HepG2 (cell line): Measurements from ENCODE around the gene PXMP2. TPM values are rescaled to one million over a fixed set of nuclear protein-coding genes. Genes with fewer than 3 reads are reported as not detected.

Experiments used
- ATAC-seq: fragments of 200-7000 bp; cut with Tn5 transposase; 3 replicates; pipeline ENCODE4 v1.9.1; 2020; ENCODE audit warnings: mild to moderate bottlenecking, moderate library complexity
- BruUV-seq: library from RNA; stranded (reverse); fragments of 400-500 nt; replicated peaks from 2 replicates; lab custom pipeline; 2021; lab: Mats Ljungman, UMichigan
- CTCF ChIA-PET: fragments of 300-600 bp; formaldehyde crosslinking; extraction: SDS; loops from one replicate; lab custom pipeline; 2021; ENCODE audit warnings: low total read pairs, inconsistent platforms, low intra/inter-chr PET ratio; lab: Yijun Ruan, JAX
- POLR2A ChIA-PET: fragments of 350-600 bp; sonication (Branson Sonifier 250); formaldehyde crosslinking; loops from one replicate; lab custom pipeline; 2020; ENCODE audit warnings: antibody characterized with exemption, inconsistent platforms; lab: Yijun Ruan, JAX
- DNase-seq: peaks from one replicate; pipeline ENCODE4 v3.0.0-alpha.2; 2015; ENCODE audit warnings: low spot score
- FAIRE-seq: peaks from 3 replicates; lab custom pipeline; 2011; peaks lifted over from hg19 to GRCh38; lab: Jason Lieb, UNC
- H2AFZ ChIP-seq: one replicate; pipeline ENCODE4 v1.6.1; 2011; ENCODE audit warnings: low read length, inconsistent platforms
- H3K27ac ChIP-seq: fragments of 300-600 bp; 3 replicates; pipeline ENCODE4 v1.8.0; 2011; ENCODE audit warnings: mixed run types, mild to moderate bottlenecking, mixed read lengths, low read length, inconsistent platforms; ENCODE audit not compliant: insufficient read depth; ENCODE audit errors: extremely low read length
- H3K27me3 ChIP-seq, 2 experiments: fragments of 200-600 bp in 1 of 2; 2 replicates in 1 of 2; 3 replicates in 1 of 2; pipeline versions ENCODE4 v1.6.0 to v1.8.0; 2011; ENCODE audit warnings: low read length in 2 of 2, mild to moderate bottlenecking in 2 of 2, moderate library complexity in 2 of 2, inconsistent platforms in 1 of 2; ENCODE audit not compliant: insufficient read depth in 2 of 2, control insufficient read depth in 1 of 2
- H3K36me3 ChIP-seq, 2 experiments: fragments of 200-600 bp in 1 of 2; replicated peaks in 1 of 2; 2 replicates in 1 of 2; 3 replicates in 1 of 2; pipeline versions ENCODE4 v1.5.1 to v1.8.0; 2011; ENCODE audit warnings: low read length in 2 of 2, inconsistent platforms in 1 of 2; ENCODE audit not compliant: insufficient read depth in 2 of 2, control insufficient read depth in 1 of 2
- H3K4me1 ChIP-seq: 2 replicates; pipeline ENCODE4 v1.5.1; 2012; ENCODE audit warnings: low read length, inconsistent platforms; ENCODE audit not compliant: insufficient read depth
- H3K4me2 ChIP-seq: 2 replicates; pipeline ENCODE4 v1.6.0; 2011; ENCODE audit warnings: low read depth, low read length, inconsistent platforms
- H3K4me3 ChIP-seq, 3 experiments: fragments of 200-600 bp in 1 of 3; sonication (generic), shearing (Covaris generic) in 1 of 3; replicated peaks in 1 of 3; 2 replicates each; pipeline ENCODE4 v1.5.1; 2011 to 2016; ENCODE audit warnings: low read length in 3 of 3, inconsistent platforms in 2 of 3, low read depth in 2 of 3, mild to moderate bottlenecking in 2 of 3, control low read depth in 1 of 3, mixed read lengths in 1 of 3; ENCODE audit not compliant: insufficient read depth in 1 of 3
- H3K79me2 ChIP-seq: one replicate; pipeline ENCODE4 v1.6.1; 2011; ENCODE audit warnings: low read length, inconsistent platforms; ENCODE audit not compliant: insufficient read depth
- H3K9ac ChIP-seq: 2 replicates; pipeline ENCODE4 v1.6.0; 2011; ENCODE audit warnings: mild to moderate bottlenecking, low read depth, low read length, inconsistent platforms; ENCODE audit not compliant: insufficient read depth
- H3K9me3 ChIP-seq: 2 replicates; pipeline ENCODE4 v1.5.1; 2012; ENCODE audit warnings: mild to moderate bottlenecking, low read length
- H4K20me1 ChIP-seq: 2 replicates; pipeline ENCODE4 v1.6.0; 2011; ENCODE audit warnings: inconsistent platforms, mild to moderate bottlenecking, low read length, moderate library complexity; ENCODE audit not compliant: insufficient read depth
- ETS1 ChIP-seq: sonication (generic); formaldehyde crosslinking; IDR thresholded peaks from 2 replicates; pipeline ENCODE4 v1.4.0; 2020; ENCODE audit warnings: missing genetic modification reagents
- GPN1 ChIP-seq: sonication (generic); formaldehyde crosslinking; IDR thresholded peaks from 2 replicates; pipeline ENCODE4 v1.5.1; 2020; ENCODE audit warnings: missing genetic modification reagents, borderline replicate concordance
- MAFG ChIP-seq: sonication (generic); formaldehyde crosslinking; IDR thresholded peaks from 2 replicates; pipeline ENCODE4 v1.5.1; 2020; ENCODE audit warnings: mild to moderate bottlenecking, missing genetic modification reagents
- MNT ChIP-seq: fragments of 450-650 bp; IDR thresholded peaks from 2 replicates; pipeline ENCODE4 v1.6.1; 2016
- NFATC3 ChIP-seq: sonication (generic); formaldehyde crosslinking; IDR thresholded peaks from 2 replicates; pipeline ENCODE4 v1.5.1; 2020; ENCODE audit warnings: mild to moderate bottlenecking, missing genetic modification reagents
- NR2F6 ChIP-seq, 2 experiments: IDR thresholded peaks; 2 replicates each; pipeline ENCODE4 v1.6.1; 2016; ENCODE audit warnings: antibody characterized with exemption in 1 of 2, mild to moderate bottlenecking in 1 of 2
- PRDM15 ChIP-seq: sonication (generic); formaldehyde crosslinking; IDR thresholded peaks from 2 replicates; pipeline ENCODE4 v1.4.0; 2020; ENCODE audit warnings: missing genetic modification reagents
- RBM39 ChIP-seq: fragments of 200-400 bp; formaldehyde crosslinking; IDR thresholded peaks from one replicate; pipeline ENCODE4 v1.6.1; 2018; ENCODE audit warnings: antibody characterized with exemption, mild to moderate bottlenecking, low read depth, low read length; ENCODE audit not compliant: poor library complexity, severe bottlenecking
- SYNCRIP ChIP-seq: fragments of 200-400 bp; formaldehyde crosslinking; IDR thresholded peaks from 2 replicates; pipeline ENCODE4 v1.6.1; 2018; ENCODE audit warnings: mild to moderate bottlenecking, low read depth, low read length; ENCODE audit not compliant: insufficient read depth
- THAP8 ChIP-seq: sonication (generic); formaldehyde crosslinking; IDR thresholded peaks from 2 replicates; pipeline ENCODE4 v1.5.1; 2020; ENCODE audit warnings: missing genetic modification reagents, mild to moderate bottlenecking, borderline replicate concordance
- TMF1 ChIP-seq: sonication (generic); formaldehyde crosslinking; IDR thresholded peaks from 2 replicates; pipeline ENCODE4 v1.8.1; 2022; ENCODE audit warnings: low read depth, missing genetic modification reagents
- ZBTB14 ChIP-seq: sonication (generic); formaldehyde crosslinking; IDR thresholded peaks from 2 replicates; pipeline ENCODE4 v1.4.0; 2020; ENCODE audit warnings: missing genetic modification reagents
- ZNF335 ChIP-seq: sonication (generic); formaldehyde crosslinking; IDR thresholded peaks from 2 replicates; pipeline ENCODE4 v1.4.0; 2020; ENCODE audit warnings: missing genetic modification reagents
- ZNF501 ChIP-seq: sonication (generic); formaldehyde crosslinking; IDR thresholded peaks from 2 replicates; pipeline ENCODE4 v1.5.1; 2020; ENCODE audit warnings: mild to moderate bottlenecking, moderate library complexity, missing genetic modification reagents
- ZNF510 ChIP-seq: sonication (generic); formaldehyde crosslinking; IDR thresholded peaks from 2 replicates; pipeline ENCODE4 v1.4.0; 2020; ENCODE audit warnings: low read depth, mild to moderate bottlenecking, missing genetic modification reagents
- ZNF772 ChIP-seq: sonication (generic); formaldehyde crosslinking; IDR thresholded peaks from 2 replicates; pipeline ENCODE4 v1.5.0; 2020; ENCODE audit warnings: mild to moderate bottlenecking, missing genetic modification reagents
- ZNF850 ChIP-seq: sonication (generic); formaldehyde crosslinking; conservative IDR thresholded peaks from 2 replicates; pipeline ENCODE4 v1.9.0; 2021; ENCODE audit warnings: mild to moderate bottlenecking, missing genetic modification reagents
- WGBS: methylation state at CpG from one replicate; pipeline ENCODE4 v1.1.6; 2017; ENCODE audit warnings: low lambda C conversion rate; 5-methylcytosine and 5-hydroxymethylcytosine counted together
- in situ Hi-C: cut with HindIII; loops from 2 replicates; pipeline ENCODE4 v1.10.0; 2017; ENCODE audit warnings: low pct_unique_long_range_greater_than_20kb; ENCODE audit not compliant: extremely low pct_ligation_motif_present
- intact Hi-C: fragments of 100-400 bp; cut with micrococcal nuclease; formaldehyde crosslinking; loops from one replicate; pipeline ENCODE4 v1.10.0; 2022; ENCODE audit not compliant: unreplicated experiment
- polyA plus RNA-seq, 8 experiments: library from polyadenylated mRNA; depleted of rRNA in 3 of 8; stranded (reverse) in 7 of 8; unstranded in 1 of 8; fragments of >200 nt; fragmentation: Illumina TruSeq in 4 of 8; extraction: Trizol in 4 of 8; gene quantifications; 2 replicates each; pipeline versions ENCODE4 v1.2.1 to v1.2.3, GENCODE V29; 2011 to 2016; ENCODE audit warnings: low read depth in 4 of 8, missing spikeins in 1 of 8, mixed read lengths in 1 of 8; ENCODE audit not compliant: insufficient read depth in 1 of 8
- total RNA-seq, 5 experiments: library from RNA; depleted of rRNA; stranded (reverse); fragments of >200 nt; fragmentation: Illumina TruSeq; extraction: Trizol; gene quantifications; 2 replicates each; pipeline ENCODE4 v1.2.3, GENCODE V29; 2016; ENCODE audit warnings: low read depth in 1 of 5

PXMP2 gene
- total and polyA plus RNA-seq, 2 of the 13 experiments (the other 11 are each of a cell fraction or from before 2014, with no cell fraction given), result 25.5 to 42.9 TPM

- Histone ChIP-seq H3K27me3 (no peaks in the 10 kb centered on the region), H3K36me3 (peaks cover 38 to 83% of the 10 kb centered on the region in 2 experiments; a peak in 4 of 5 replicates)
- in situ Hi-C loops, result no loop called here
- TF ChIP-seq ZNF501 (CRISPR knock-in tag) (no peak), TMF1 (CRISPR knock-in tag) (no peak), GPN1 (CRISPR knock-in tag) (no peak), RBM39 (no peak), SYNCRIP (no peak), NR2F6 (IDR thresholded peaks at IDR 0.05) (no peak), NR2F6 (CRISPR knock-in tag; IDR thresholded peaks at IDR 0.05) (no peak), MNT (no peak), MAFG (no peak), ZNF510 (no peak), ZNF772 (CRISPR knock-in tag) (no peak), NFATC3 (CRISPR knock-in tag) (no peak), PRDM15 (CRISPR knock-in tag) (no peak), ZNF335 (CRISPR knock-in tag) (no peak), THAP8 (CRISPR knock-in tag) (no peak), ZBTB14 (CRISPR knock-in tag) (no peak), ZNF850 (CRISPR knock-in tag) (no peak), ETS1 (CRISPR knock-in tag) (no peak)
Measured at GRCh38 chr12:132665794-132666193, 21.6 kb upstream of the PXMP2 start.

More at GRCh38 chr12:132665794-132666193, 21.6 kb upstream of the PXMP2 start:
- DNase-seq (no peak), ATAC-seq (no peak), FAIRE-seq (no peak)
- intact Hi-C loops, result no loop called here
- no peak overlapping the region for H3K9ac ChIP-seq
- H3K79me2 ChIP-seq, result no peaks in the 10 kb centered on the region
- no peak overlapping the region for H3K27ac ChIP-seq
- ChIA-PET POLR2A (no interaction called here), CTCF (no interaction called here)
- no peaks in the 10 kb centered on the region for H3K4me1 ChIP-seq
- no peak overlapping the region for H3K4me3 ChIP-seq
- H3K9me3 ChIP-seq, result no peaks in the 10 kb centered on the region
- no peak overlapping the region for H3K4me2 ChIP-seq
- over 99% methylated on average over 6 of the region's 6 CpGs for WGBS
- no TSS peak for BruUV-seq
- no peak overlapping the region for H2AFZ ChIP-seq
- no peaks in the 10 kb centered on the region for H4K20me1 ChIP-seq
